ENCODE measurements around the gene DMPK. TPM values are rescaled to one million over a fixed set of nuclear protein-coding genes. Genes with fewer than 3 reads are reported as not detected.

Gene DMPK
- total and polyA plus RNA-seq, 2 of the 4 experiments (the other 2 are of a cell fraction), result 7.9 to 50.7 TPM

DNA sequence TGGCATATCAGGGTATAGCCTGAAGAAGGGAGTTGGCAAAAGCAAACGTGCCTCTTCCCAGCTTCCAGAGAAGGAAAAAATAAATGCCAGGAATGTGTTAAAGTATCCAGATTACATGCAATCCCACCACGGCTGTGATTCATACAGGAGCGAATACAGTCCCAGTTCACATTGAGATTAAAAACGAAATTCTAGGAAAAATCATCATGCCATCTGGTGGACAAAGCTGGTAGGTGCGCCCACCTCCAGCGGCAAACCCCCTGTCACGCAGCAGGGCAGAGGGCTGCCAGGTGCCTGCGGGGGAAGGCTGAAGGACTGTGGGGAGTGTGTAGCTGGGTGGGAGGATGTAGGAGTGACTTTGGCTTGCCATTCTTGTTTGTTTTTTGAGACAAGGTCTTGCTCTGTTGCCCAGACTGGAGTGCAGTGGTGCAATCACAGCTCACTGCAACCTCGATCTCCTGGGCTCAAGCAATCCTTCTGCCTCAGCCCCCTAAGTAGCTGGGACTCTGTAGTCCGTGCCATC lies 16.8 kb upstream of the DMPK start (continued):
- no peak for TF ChIP-seq NFE2L2 (IDR thresholded peaks at IDR 0.05; ENCODE audit: low read depth, low read length)

- Histone ChIP-seq H3K27me3 (ENCODE audit: control insufficient read depth, insufficient read depth, low read length) (no peaks in the 10 kb centered on the region), H4K8ac (ENCODE audit: low read depth in 2 of 2, low read length in 2 of 2) (no peak overlapping the region), H3K14ac (replicated peaks; ENCODE audit: low read depth, low read length) (no peak overlapping the region), H3K56ac (ENCODE audit: extremely low read depth, insufficient read depth, low read length) (no peak overlapping the region), H3K9me1 (ENCODE audit: insufficient read depth, low read length) (peaks cover 5% of the 10 kb centered on the region), H2BK20ac (ENCODE audit: low read depth, low read length) (no peak overlapping the region), H2AK5ac (ENCODE audit: low read depth, low read length) (no peak overlapping the region), H3K27ac (ENCODE audit: insufficient read depth, low read length) (no peak overlapping the region), H3K4ac (ENCODE audit: low read depth, low read length) (no peak overlapping the region), H2BK15ac (ENCODE audit: low read depth, low read length) (no peak overlapping the region), H3K9me3 (ENCODE audit: control insufficient read depth, insufficient read depth, low read length) (no peaks in the 10 kb centered on the region), H3K36me3 (ENCODE audit: control insufficient read depth, insufficient read depth, low read length) (peaks cover 4% of the 10 kb centered on the region; the same call in 1 of the 2 replicates), H2AFZ (replicated peaks; ENCODE audit: low read length, poor library complexity) (no peak overlapping the region), H3K4me2 (ENCODE audit: low read depth, low read length) (no peak overlapping the region), H3K79me1 (ENCODE audit: low read depth in 1 of 2, low read length in 2 of 2) (peaks cover 7 to 24% of the 10 kb centered on the region in 2 experiments), H3K4me3 (ENCODE audit: insufficient read depth, low read depth, low read length) (no peak overlapping the region), H4K5ac (ENCODE audit: low read depth, low read length) (no peak overlapping the region), H3K4me1 (ENCODE audit: control insufficient read depth, insufficient read depth, low read length) (peaks cover 7% of the 10 kb centered on the region), H2BK120ac (ENCODE audit: low read depth, low read length) (no peak overlapping the region), H3K9ac (ENCODE audit: low read depth, low read length) (no peak overlapping the region), H2BK5ac (ENCODE audit: low read depth, low read length, poor library complexity, severe bottlenecking) (no peak overlapping the region), H3K23ac (ENCODE audit: low read depth, low read length) (no peak overlapping the region), H2AK9ac (replicated peaks; ENCODE audit: low read depth, low read length, poor library complexity) (no peak overlapping the region), H3K18ac (ENCODE audit: low read depth, low read length) (no peak overlapping the region), H4K20me1 (ENCODE audit: insufficient read depth, low read length) (peaks cover 4% of the 10 kb centered on the region; the same call in 1 of the 2 replicates), H4K91ac (ENCODE audit: insufficient read depth, low read depth, low read length) (no peak overlapping the region)
- dilution Hi-C loops (cut with HindIII; ENCODE audit: low sequenced_read_pairs, unreplicated experiment) (no loop called here), intact Hi-C loops (cut with micrococcal nuclease) (no loop called here), in situ Hi-C loops (cut with MboI; ENCODE audit: low sequenced_read_pairs) (no loop called here)
- no peak for DNase-seq
- TF ChIP-seq CEBPB (IDR thresholded peaks at IDR 0.05; ENCODE audit: low read depth, low read length) (no peak), SMC3 (IDR thresholded peaks at IDR 0.05; ENCODE audit: low read depth, low read length) (no peak), BHLHE40 (IDR thresholded peaks at IDR 0.05; ENCODE audit: low read depth, low read length) (no peak), MAFK (IDR thresholded peaks at IDR 0.05; ENCODE audit: low read depth, low read length) (no peak), USF2 (IDR thresholded peaks at IDR 0.05; ENCODE audit: low read depth, low read length) (no peak), RAD21 (IDR thresholded peaks at IDR 0.05; ENCODE audit: low read length) (no peak), FOS (IDR thresholded peaks at IDR 0.05; ENCODE audit: low read depth, low read length) (no peak), RFX5 (IDR thresholded peaks at IDR 0.05; ENCODE audit: low read depth, low read length) (no peak), MAZ (IDR thresholded peaks at IDR 0.05; ENCODE audit: borderline replicate concordance, low read depth, low read length) (no peak), MXI1 (IDR thresholded peaks at IDR 0.05; ENCODE audit: borderline replicate concordance, low read depth, low read length) (no peak), CHD1 (IDR thresholded peaks at IDR 0.05; ENCODE audit: low read depth, low read length) (no peak)
- 100% methylated on average over 1 of the region's 2 CpGs; no CpG with 5 or more reads in 1 of the 2 experiments for WGBS, 2 experiments (ENCODE audit: extremely low coverage in 2 of 2, insufficient read length in 1 of 2)
- ChIA-PET POLR2A (ENCODE audit: unreplicated experiment) (no interaction called here), CTCF (no interaction called here)
- BruUV-seq (replicated peaks), result no TSS peak
- no peak for ATAC-seq (ENCODE audit: low read depth)
These were observed 12.3 kb upstream of the DMPK start for GRCh38 chr19:45794627-45795026.
